Gastrocnemius medialis (tissue), 4 donors: Measurements from ENCODE around the gene BYSL.

Source experiments
- CTCF ChIP-seq, 5 experiments: fragments of 450-650 bp in 3 of 5; fragments of 200-600 bp in 2 of 5; sonication (generic) in 2 of 5; IDR thresholded peaks in 4 of 5; conservative IDR thresholded peaks in 1 of 5; 1 replicate in 4 of 5; 2 replicates in 1 of 5; pipeline ENCODE4 v1.5.1; 2016 to 2019; ENCODE audit warnings: antibody characterized with exemption in 5 of 5, mild to moderate bottlenecking in 3 of 5, moderate library complexity in 3 of 5
- POLR2A ChIP-seq, 2 donors: fragments of 450-650 bp; IDR thresholded peaks; one replicate each; pipeline ENCODE4 v1.6.1; 2017; ENCODE audit warnings: antibody characterized with exemption in 2 of 2, mild to moderate bottlenecking in 2 of 2, moderate library complexity in 2 of 2

GRCh38 chr6:41975276-41975675, 54.0 kb downstream of the BYSL start:
- TF ChIP-seq CTCF (IDR thresholded peaks at IDR 0.05 in 4 of 5, conservative IDR thresholded peaks at IDR 0.05 in 1 of 5): no peak
- no peak for TF ChIP-seq POLR2A (IDR thresholded peaks at IDR 0.05)
